Panc1 (cell line): ENCODE data around the gene RNF144A. TPM values are rescaled to one million over a fixed set of nuclear protein-coding genes. Genes with fewer than 3 reads are reported as not detected.

Experiments used
- ATAC-seq: fragments of 200-7000 bp; cut with Tn5 transposase; 2 replicates; pipeline ENCODE4 v1.9.1; 2020; ENCODE audit warnings: mild to moderate bottlenecking, moderate library complexity
- BruUV-seq: library from RNA; stranded (reverse); fragments of 400-500 nt; replicated peaks from 2 replicates; lab custom pipeline; 2021; lab: Mats Ljungman, UMichigan
- CTCF ChIA-PET: fragments of 300-600 bp; sonication (Branson Sonifier 250); formaldehyde crosslinking; loops from one replicate; lab custom pipeline; 2022; ENCODE audit warnings: antibody characterized with exemption; lab: Charles Lee
- POLR2A ChIA-PET: fragments of 300-600 bp; sonication (Branson Sonifier 250); formaldehyde crosslinking; loops from one replicate; lab custom pipeline; 2022; ENCODE audit warnings: antibody characterized with exemption; lab: Charles Lee
- DNase-seq: peaks from one replicate; pipeline ENCODE4 v3.0.0-alpha.2; 2010; ENCODE audit warnings: low read depth, low spot score
- H3K27ac ChIP-seq: 2 replicates; pipeline ENCODE4 v1.5.1; 2011; ENCODE audit warnings: mild to moderate bottlenecking, low read length, inconsistent platforms
- H3K27me3 ChIP-seq: fragments of 200-500 bp; sonication (Bioruptor generic); 2 replicates; pipeline ENCODE4 v1.6.0; 2014; ENCODE audit warnings: low read length, inconsistent platforms; ENCODE audit not compliant: control insufficient read depth, insufficient read depth
- H3K36me3 ChIP-seq: fragments of 200-500 bp; sonication (Bioruptor generic); 2 replicates; pipeline ENCODE4 v1.5.1; 2014; ENCODE audit warnings: inconsistent platforms, mild to moderate bottlenecking, low read length, moderate library complexity; ENCODE audit not compliant: control insufficient read depth, insufficient read depth
- H3K4me1 ChIP-seq: 2 replicates; pipeline ENCODE4 v1.5.1; 2011; ENCODE audit warnings: inconsistent platforms, mild to moderate bottlenecking, low read length, moderate library complexity; ENCODE audit not compliant: control insufficient read depth, insufficient read depth
- H3K4me3 ChIP-seq, 2 experiments: 2 replicates each; pipeline ENCODE4 v1.5.1; 2011 to 2012; ENCODE audit warnings: low read depth in 2 of 2, low read length in 2 of 2, mild to moderate bottlenecking in 2 of 2, inconsistent platforms in 1 of 2, moderate library complexity in 1 of 2
- H3K9me3 ChIP-seq: fragments of 200-500 bp; sonication (Bioruptor generic); 2 replicates; pipeline ENCODE4 v1.5.1; 2014; ENCODE audit warnings: low read depth, mild to moderate bottlenecking, inconsistent platforms, low read length, moderate library complexity; ENCODE audit not compliant: control insufficient read depth, insufficient read depth
- CTCF ChIP-seq: fragments of 450-650 bp; IDR thresholded peaks from 2 replicates; pipeline ENCODE4 v1.5.1; 2017; ENCODE audit warnings: mild to moderate bottlenecking
- POLR2AphosphoS5 ChIP-seq: IDR thresholded peaks from 2 replicates; pipeline ENCODE4 v1.6.1; 2012; ENCODE audit warnings: mild to moderate bottlenecking, low read depth, low read length, moderate library complexity
- REST ChIP-seq, 2 experiments: IDR thresholded peaks; 2 replicates each; pipeline ENCODE4 v1.6.1; 2011 to 2012; ENCODE audit warnings: low read depth in 2 of 2, control low read depth in 1 of 2, low read length in 1 of 2, mild to moderate bottlenecking in 1 of 2, moderate library complexity in 1 of 2; ENCODE audit not compliant: insufficient read depth in 1 of 2
- SIN3A ChIP-seq: IDR thresholded peaks from 2 replicates; pipeline ENCODE4 v1.6.1; 2012; ENCODE audit warnings: low read depth, mild to moderate bottlenecking, low read length, moderate library complexity, borderline replicate concordance; ENCODE audit not compliant: insufficient read depth
- TCF7L2 ChIP-seq: IDR thresholded peaks from 2 replicates; pipeline ENCODE4 v1.6.1; 2011; ENCODE audit warnings: mild to moderate bottlenecking, low read depth, low read length, inconsistent platforms
- in situ Hi-C: cut with HindIII; loops from 2 replicates; pipeline ENCODE4 v1.10.0; 2016; ENCODE audit warnings: low sequenced_read_pairs, low pct_unique_long_range_greater_than_20kb
- intact Hi-C: fragments of 100-400 bp; cut with micrococcal nuclease; formaldehyde crosslinking; loops from one replicate; pipeline ENCODE4 v1.10.0; 2022; ENCODE audit not compliant: unreplicated experiment
- total RNA-seq: library from RNA; stranded (reverse); gene quantifications from one replicate; pipeline ENCODE4 v1.2.1, GENCODE V29; 2021; ENCODE audit not compliant: unreplicated experiment

RNF144A gene
- total RNA-seq, 1 experiment from 2014 or later, result 5.4 TPM

GRCh38 chr2:7089284-7089683 is 172.1 kb downstream of the RNF144A start:
- CTCF ChIA-PET, result no interaction called here

GRCh38 chr2:7089898-7090510 is 172.8 kb downstream of the RNF144A start:
- ChIA-PET POLR2A (no interaction called here), CTCF (interaction anchor here (0.6 kb wide), 1 partner anchor 198 kb away, joined by 4 read pairs; no protein-coding TSS in a partner anchor)
- Histone ChIP-seq H3K9me3 (no peaks in the 10 kb centered on the region), H3K27ac (no peak overlapping the region), H3K27me3 (no peaks in the 10 kb centered on the region), H3K4me1 (no peaks in the 10 kb centered on the region), H3K36me3 (no peaks in the 10 kb centered on the region), H3K4me3 (no peak overlapping the region)
- BruUV-seq, result no TSS peak
- in situ Hi-C loops (no loop called here), intact Hi-C loops (no loop called here)
- TF ChIP-seq TCF7L2 (no peak), POLR2AphosphoS5 (no peak), REST (IDR thresholded peaks at IDR 0.05; ENCODE audit: insufficient read depth in 1 of 2, low read depth in 2 of 2, low read length in 1 of 2) (no peak), SIN3A (no peak), CTCF (no peak)
- no peak for DNase-seq
- ATAC-seq, result no peak

More at GRCh38 chr2:7089284-7089683, 172.1 kb downstream of the RNF144A start:
- POLR2A ChIA-PET, result no interaction called here
- in situ Hi-C loops, result no loop called here
- Histone ChIP-seq H3K4me3 (no peak overlapping the region), H3K4me1 (no peaks in the 10 kb centered on the region), H3K27me3 (no peaks in the 10 kb centered on the region), H3K9me3 (no peaks in the 10 kb centered on the region), H3K36me3 (no peaks in the 10 kb centered on the region), H3K27ac (no peak overlapping the region)
- BruUV-seq, result no TSS peak
- TF ChIP-seq POLR2AphosphoS5 (no peak), REST (IDR thresholded peaks at IDR 0.05; ENCODE audit: insufficient read depth in 1 of 2, low read depth in 2 of 2, low read length in 1 of 2) (no peak), TCF7L2 (no peak), SIN3A (no peak), CTCF (no peak)
- DNase-seq (no peak), ATAC-seq (no peak)
- intact Hi-C loops, result no loop called here
